ENCODE measurements around the gene RNF32. TPM values are rescaled to one million over a fixed set of nuclear protein-coding genes. Genes with fewer than 3 reads are reported as not detected.
"Not testable (repeated sequence)": the region's sequence is repeated elsewhere in the genome, so short reads cannot be mapped to it uniquely, and the experiment has no call there.

Gene RNF32
- total RNA-seq, 1 donor from 2014 or later = 1.9 TPM

DNA sequence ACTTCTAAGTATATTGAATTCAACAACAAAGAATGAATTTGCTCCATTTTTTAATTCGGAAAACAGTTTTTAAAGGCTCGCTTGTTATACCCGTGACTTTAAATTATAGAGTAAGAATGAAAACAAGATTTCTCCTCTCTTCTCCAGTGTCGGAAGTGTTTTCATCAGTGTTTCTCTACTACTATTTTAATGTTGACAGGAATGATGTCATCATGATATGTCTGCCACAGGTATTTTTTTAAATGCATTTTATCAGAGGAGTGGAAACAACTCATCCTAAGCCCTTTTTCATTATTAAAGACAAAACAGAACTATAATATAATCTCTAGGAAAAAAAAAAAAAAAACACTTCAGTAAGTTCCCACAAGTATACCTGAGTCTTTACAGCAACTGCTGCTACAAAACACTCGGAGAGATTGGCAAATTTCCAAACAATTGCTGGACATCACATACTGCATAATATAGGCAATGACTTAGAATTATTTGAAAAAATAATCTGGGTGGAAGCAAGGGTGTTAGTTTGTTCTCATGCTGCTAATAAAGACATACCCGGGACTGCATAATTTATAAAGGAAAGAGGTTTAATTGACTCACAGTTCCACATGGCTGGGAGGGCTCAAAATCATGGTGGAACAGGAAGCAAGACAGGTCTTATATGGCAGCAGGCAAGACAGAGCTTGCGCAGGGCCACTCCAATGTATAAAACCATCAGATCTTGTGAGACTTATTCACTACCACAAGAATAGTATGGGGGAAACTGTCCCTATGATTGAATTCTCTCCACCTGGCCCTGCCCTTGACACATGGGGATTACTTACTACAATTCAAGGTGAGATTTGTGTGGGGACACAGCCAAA lies 4.8 kb upstream of the RNF32 start:
- Mint-ChIP-seq H3K9me3 (ENCODE audit: unreplicated experiment) (no peaks in the 10 kb centered on the region), H3K36me3 (ENCODE audit: low read depth, unreplicated experiment) (peaks cover 7% of the 10 kb centered on the region), H3K4me1 (ENCODE audit: unreplicated experiment) (peaks cover 14% of the 10 kb centered on the region), H3K4me3 (ENCODE audit: unreplicated experiment) (no peak overlapping the region), H3K27me3 (ENCODE audit: unreplicated experiment) (peaks cover 8% of the 10 kb centered on the region), H3K27ac (ENCODE audit: unreplicated experiment) (no peak overlapping the region)
- DNase-seq (ENCODE audit: low spot score) = no peak
- TF ChIP-seq, protein P1, sequence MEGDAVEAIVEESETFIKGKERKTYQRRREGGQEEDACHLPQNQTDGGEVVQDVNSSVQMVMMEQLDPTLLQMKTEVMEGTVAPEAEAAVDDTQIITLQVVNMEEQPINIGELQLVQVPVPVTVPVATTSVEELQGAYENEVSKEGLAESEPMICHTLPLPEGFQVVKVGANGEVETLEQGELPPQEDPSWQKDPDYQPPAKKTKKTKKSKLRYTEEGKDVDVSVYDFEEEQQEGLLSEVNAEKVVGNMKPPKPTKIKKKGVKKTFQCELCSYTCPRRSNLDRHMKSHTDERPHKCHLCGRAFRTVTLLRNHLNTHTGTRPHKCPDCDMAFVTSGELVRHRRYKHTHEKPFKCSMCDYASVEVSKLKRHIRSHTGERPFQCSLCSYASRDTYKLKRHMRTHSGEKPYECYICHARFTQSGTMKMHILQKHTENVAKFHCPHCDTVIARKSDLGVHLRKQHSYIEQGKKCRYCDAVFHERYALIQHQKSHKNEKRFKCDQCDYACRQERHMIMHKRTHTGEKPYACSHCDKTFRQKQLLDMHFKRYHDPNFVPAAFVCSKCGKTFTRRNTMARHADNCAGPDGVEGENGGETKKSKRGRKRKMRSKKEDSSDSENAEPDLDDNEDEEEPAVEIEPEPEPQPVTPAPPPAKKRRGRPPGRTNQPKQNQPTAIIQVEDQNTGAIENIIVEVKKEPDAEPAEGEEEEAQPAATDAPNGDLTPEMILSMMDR (IDR thresholded peaks at IDR 0.05; ENCODE audit: unreplicated experiment) = no peak

DNA sequence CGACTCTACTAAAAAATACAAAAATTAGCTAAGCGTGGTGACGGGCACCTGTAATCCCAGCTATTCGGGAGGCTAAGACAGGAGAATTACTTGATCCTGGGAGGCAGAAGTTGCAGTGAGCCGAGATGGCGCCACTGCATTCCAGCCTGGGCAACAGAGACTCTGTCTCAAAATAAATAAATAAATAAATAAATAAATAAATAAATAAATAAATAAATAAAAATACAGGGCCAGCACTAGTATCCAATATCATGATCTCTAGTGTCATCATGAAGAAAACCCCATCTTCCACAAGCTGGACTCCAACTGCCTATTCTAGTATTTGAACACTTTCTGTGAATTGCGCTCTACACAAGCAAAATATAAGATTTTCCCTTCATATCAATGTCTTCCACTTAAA lies 3.5 kb upstream of the RNF32 start:
- H3K4me3 Mint-ChIP-seq (ENCODE audit: unreplicated experiment); H3K36me3 Mint-ChIP-seq (ENCODE audit: low read depth, unreplicated experiment); H3K27me3 Mint-ChIP-seq (ENCODE audit: unreplicated experiment); DNase-seq (ENCODE audit: low spot score); H3K9me3 Mint-ChIP-seq (ENCODE audit: unreplicated experiment); H3K27ac Mint-ChIP-seq (ENCODE audit: unreplicated experiment): not testable (repeated sequence)
- H3K4me1 Mint-ChIP-seq (ENCODE audit: unreplicated experiment) = peaks cover 14% of the 10 kb centered on the region

DNA sequence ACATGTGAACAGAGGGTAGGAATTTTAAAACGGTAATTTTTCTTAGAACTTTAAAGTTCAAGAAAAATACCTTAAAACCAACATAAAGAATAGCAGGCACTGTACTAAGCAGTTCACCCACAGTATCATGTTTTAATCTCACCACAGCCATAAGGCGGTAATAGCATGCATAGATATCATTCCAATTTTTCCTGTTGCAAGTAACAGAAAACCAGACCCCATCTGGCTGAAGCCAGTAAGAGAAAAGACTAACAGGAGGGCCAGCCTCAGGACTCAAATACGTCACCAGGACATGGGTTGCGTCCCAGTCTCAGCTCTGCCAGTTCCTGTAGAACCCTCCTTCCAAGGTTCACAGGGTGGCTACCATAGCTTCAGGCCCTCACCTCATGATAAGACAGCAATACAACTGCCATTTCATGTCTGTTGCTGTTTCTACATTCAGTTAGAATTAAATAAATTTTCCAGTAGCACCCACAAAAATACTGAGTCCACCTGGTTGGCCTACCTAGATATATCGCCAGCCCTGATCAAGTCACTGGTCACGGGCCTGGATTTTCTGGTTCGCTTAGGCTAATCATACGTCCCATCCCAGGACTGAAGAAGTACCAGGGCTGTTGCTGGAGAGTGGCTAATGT lies 2.0 kb upstream of the RNF32 start:
- Mint-ChIP-seq H3K36me3 (ENCODE audit: low read depth, unreplicated experiment) (peaks cover 7% of the 10 kb centered on the region), H3K27me3 (ENCODE audit: unreplicated experiment) (peaks cover 9% of the 10 kb centered on the region), H3K27ac (ENCODE audit: unreplicated experiment) (no peak overlapping the region), H3K4me3 (ENCODE audit: unreplicated experiment) (peak overlapping the region; percentile 91), H3K4me1 (ENCODE audit: unreplicated experiment) (peaks cover 14% of the 10 kb centered on the region), H3K9me3 (ENCODE audit: unreplicated experiment) (no peaks in the 10 kb centered on the region)
- DNase-seq (ENCODE audit: low spot score) = no peak
- TF ChIP-seq, protein P1 (IDR thresholded peaks at IDR 0.05; ENCODE audit: unreplicated experiment) = no peak

DNA sequence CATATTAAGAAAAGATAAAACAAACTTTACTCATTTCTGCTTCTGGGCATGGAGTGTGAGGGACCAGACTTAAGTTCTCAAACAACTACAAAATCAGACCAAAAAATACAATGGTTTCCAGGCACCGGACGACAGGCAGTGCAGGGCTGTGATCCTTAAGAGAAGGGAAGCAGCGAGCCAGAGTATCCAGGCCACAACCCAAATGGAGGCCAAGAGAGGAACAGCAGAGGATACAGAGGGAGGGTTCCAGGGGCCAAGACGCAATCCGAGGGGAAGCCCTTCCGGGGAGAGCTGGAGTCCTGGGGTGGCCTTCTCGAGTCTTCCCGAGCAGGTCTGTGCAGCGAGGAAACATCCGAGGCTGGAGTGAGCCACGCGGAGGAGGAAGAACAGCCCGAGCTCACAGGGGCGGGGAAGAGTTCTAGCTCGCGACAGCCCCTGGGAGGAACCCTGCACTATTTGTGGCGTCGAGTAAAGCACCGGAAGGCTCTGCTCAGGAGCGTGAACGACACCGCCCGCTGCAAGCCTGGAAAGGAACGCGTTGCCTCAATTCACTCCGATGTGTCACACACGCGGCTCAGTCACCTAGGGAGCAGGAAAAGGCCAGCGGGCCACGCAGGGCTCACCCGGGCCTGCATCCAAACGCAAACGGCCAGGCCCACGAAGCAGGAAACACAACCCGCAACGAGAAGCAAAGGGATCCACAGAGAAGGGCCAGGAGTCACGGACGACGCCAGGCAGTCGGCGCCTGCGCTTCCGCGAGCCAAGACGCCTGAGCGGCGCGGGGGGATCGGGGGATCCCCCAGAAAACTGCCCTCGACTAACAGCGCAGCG lies 933 bp upstream of the RNF32 start:
- TF ChIP-seq, protein P1 (IDR thresholded peaks at IDR 0.05; ENCODE audit: unreplicated experiment) = no peak
- peaks cover 14% of the 10 kb centered on the region for H3K4me1 Mint-ChIP-seq (ENCODE audit: unreplicated experiment)
- H3K9me3 Mint-ChIP-seq (ENCODE audit: unreplicated experiment) = no peaks in the 10 kb centered on the region
- H3K36me3 Mint-ChIP-seq (ENCODE audit: low read depth, unreplicated experiment) = peaks cover 7% of the 10 kb centered on the region
- peak overlapping the region; percentile 77 for H3K27ac Mint-ChIP-seq (ENCODE audit: unreplicated experiment)
- peak overlapping the region; percentile 91 for H3K4me3 Mint-ChIP-seq (ENCODE audit: unreplicated experiment)
- no peak for DNase-seq (ENCODE audit: low spot score)
- peaks cover 9% of the 10 kb centered on the region for H3K27me3 Mint-ChIP-seq (ENCODE audit: unreplicated experiment)

DNA sequence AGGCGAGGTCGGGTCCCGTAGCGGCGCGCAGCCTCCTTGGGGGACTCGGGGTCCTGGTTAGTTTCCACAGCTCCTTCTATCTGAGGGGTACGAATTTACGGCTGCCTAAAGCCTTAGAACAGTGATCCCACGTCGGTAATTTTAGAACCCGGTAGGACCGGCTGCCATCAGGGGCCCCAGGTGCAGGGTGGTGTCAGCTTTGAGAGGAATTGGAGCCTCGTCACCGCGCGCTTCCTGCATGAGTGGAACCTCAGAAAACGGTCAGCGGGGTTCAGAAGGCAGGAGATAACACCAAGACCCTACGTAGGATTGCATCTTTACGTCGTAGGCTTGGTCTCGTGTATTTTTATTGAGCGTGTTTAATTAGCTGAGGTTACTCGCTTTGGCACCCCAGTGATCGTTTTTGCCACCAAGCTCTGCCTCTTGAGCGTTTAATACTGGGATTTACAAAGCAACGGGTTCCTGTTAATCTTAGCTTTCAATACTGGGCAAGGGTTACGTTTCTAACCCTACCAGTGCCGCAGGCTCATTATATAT lies 443 bp downstream of the RNF32 start:
- Mint-ChIP-seq H3K36me3 (ENCODE audit: low read depth, unreplicated experiment) (peaks cover 7% of the 10 kb centered on the region), H3K27me3 (ENCODE audit: unreplicated experiment) (peaks cover 9% of the 10 kb centered on the region), H3K4me3 (ENCODE audit: unreplicated experiment) (peak overlapping the region; percentile 95), H3K4me1 (ENCODE audit: unreplicated experiment) (peaks cover 14% of the 10 kb centered on the region), H3K27ac (ENCODE audit: unreplicated experiment) (peak overlapping the region; percentile 80), H3K9me3 (ENCODE audit: unreplicated experiment) (no peaks in the 10 kb centered on the region)
- TF ChIP-seq, protein P1 (IDR thresholded peaks at IDR 0.05; ENCODE audit: unreplicated experiment) = no peak
- DNase-seq (ENCODE audit: low spot score) = no peak
